Transverse colon (tissue), 4 donors: Measurements from ENCODE around the gene VPS26A. TPM values are rescaled to one million over a fixed set of nuclear protein-coding genes. Genes with fewer than 3 reads are reported as not detected.
A peak's percentile ranks its signal among the peaks of the same experiment; 100 is the strongest.

Source experiments
- DNase-seq: peaks from one replicate; pipeline ENCODE4 v3.0.0-alpha.2; 2019
- H3K27ac ChIP-seq, 4 donors: fragments of 200-600 bp; sonication (generic); 2 replicates each; pipeline ENCODE4 v1.5.1; 2016 to 2018; ENCODE audit warnings: inconsistent platforms in 4 of 4
- H3K27me3 ChIP-seq: fragments of 200-600 bp; sonication (generic); 2 replicates; pipeline ENCODE4 v1.5.1; 2017; ENCODE audit warnings: inconsistent platforms
- H3K36me3 ChIP-seq, 4 donors: fragments of 200-600 bp; sonication (generic); 2 replicates each; pipeline ENCODE4 v1.5.1; 2017 to 2019; ENCODE audit warnings: inconsistent platforms in 4 of 4
- H3K4me1 ChIP-seq, 4 donors: fragments of 200-600 bp; sonication (generic); 2 replicates each; pipeline ENCODE4 v1.5.1; 2017 to 2020; ENCODE audit warnings: inconsistent platforms in 4 of 4
- H3K4me3 ChIP-seq, 4 donors: fragments of 200-600 bp; sonication (generic); 1 replicate in 1 of 4; 2 replicates in 3 of 4; pipeline versions ENCODE4 v1.5.1 to v1.6.1; 2017 to 2019; ENCODE audit warnings: inconsistent platforms in 4 of 4
- H3K9me3 ChIP-seq, 2 donors: fragments of 200-600 bp; sonication (generic); 2 replicates each; pipeline ENCODE4 v1.5.1; 2017 to 2019; ENCODE audit warnings: inconsistent platforms in 2 of 2
- CTCF ChIP-seq, 5 experiments: fragments of 200-600 bp in 3 of 5; fragments of 450-650 bp in 2 of 5; sonication (generic) in 3 of 5; IDR thresholded peaks; 1 replicate in 2 of 5; 2 replicates in 3 of 5; pipeline ENCODE4 v1.5.1; 2016 to 2017; ENCODE audit warnings: antibody characterized with exemption in 5 of 5, inconsistent platforms in 3 of 5, mild to moderate bottlenecking in 2 of 5, moderate library complexity in 1 of 5
- EP300 ChIP-seq: sonication (generic); formaldehyde crosslinking; IDR thresholded peaks from one replicate; pipeline ENCODE4 v1.6.1; 2017; ENCODE audit warnings: antibody characterized with exemption, low read depth
- POLR2A ChIP-seq: fragments of 450-650 bp; IDR thresholded peaks from one replicate; pipeline ENCODE4 v1.6.1; 2016; ENCODE audit warnings: antibody characterized with exemption, mild to moderate bottlenecking, moderate library complexity
- POLR2AphosphoS5 ChIP-seq, 3 donors: sonication (generic); formaldehyde crosslinking; IDR thresholded peaks; one replicate each; pipeline ENCODE4 v1.6.1; 2016; ENCODE audit warnings: antibody characterized with exemption in 3 of 3
- WGBS, 2 donors: methylation state at CpG; one replicate each; pipeline ENCODE4 v1.1.5; 2018; ENCODE audit warnings: low coverage in 1 of 2; 5-methylcytosine and 5-hydroxymethylcytosine counted together
- in situ Hi-C, 4 donors: fragments of 200-750 bp; cut with MboI; loops; one replicate each; pipeline versions ENCODE4 v1.15.0 to v1.15.1; 2017; ENCODE audit warnings: low sequenced_read_pairs in 3 of 4, low pct_ligation_motif_present in 1 of 4, low pct_unique_long_range_greater_than_20kb in 1 of 4
- intact Hi-C: fragments of 100-400 bp; cut with DNase I; formaldehyde crosslinking; loops from one replicate; pipeline ENCODE4 v1.15.1; 2023; ENCODE audit warnings: low total_unique reads
- total RNA-seq, 4 donors: library from RNA; depleted of rRNA; stranded (reverse); fragments of >200 nt; gene quantifications; one replicate each; pipeline ENCODE4 v1.1.0, GENCODE V29; 2016

VPS26A gene
- total RNA-seq, 4 donors from 2014 or later: 5.4 to 38.7 (median 23.2) TPM

GRCh38 chr10:69216577-69217118 is 92.7 kb downstream of the VPS26A start:
- intact Hi-C loops (no loop called here), in situ Hi-C loops (no loop called here)
- 83 to 97% methylated on average over 10 to 11 of the region's 11 CpGs for WGBS, 2 donors
- Histone ChIP-seq H3K4me1 (peaks cover 0 to 4% (median under 1%) of the 10 kb centered on the region in 4 donors), H3K27me3 (no peaks in the 10 kb centered on the region), H3K36me3 (no peaks in the 10 kb centered on the region), H3K27ac (peak overlapping the region in 2 of 4 donors; percentile 32 to 65), H3K9me3 (no peaks in the 10 kb centered on the region), H3K4me3 (no peak overlapping the region)
- TF ChIP-seq POLR2AphosphoS5 (IDR thresholded peaks at IDR 0.05) (no peak), EP300 (no peak), POLR2A (no peak), CTCF (IDR thresholded peaks at IDR 0.05) (no peak)
- no peak for DNase-seq

GRCh38 chr10:69217119-69217754 is 93.3 kb downstream of the VPS26A start:
- 61 to 86% methylated on average over 1 to 4 of the region's 4 CpGs for WGBS, 2 donors
- TF ChIP-seq POLR2AphosphoS5 (IDR thresholded peaks at IDR 0.05): no peak
- no peak for TF ChIP-seq EP300
- TF ChIP-seq POLR2A: no peak
- no peak for TF ChIP-seq CTCF (IDR thresholded peaks at IDR 0.05)
- H3K9me3 ChIP-seq: no peaks in the 10 kb centered on the region
- intact Hi-C loops: no loop called here
- H3K4me3 ChIP-seq: no peak overlapping the region
- no peaks in the 10 kb centered on the region for H3K27me3 ChIP-seq
- in situ Hi-C loops: no loop called here
- peaks cover 5 to 10% (median 6%) of the 10 kb centered on the region in 4 donors for H3K4me1 ChIP-seq
- H3K36me3 ChIP-seq: no peaks in the 10 kb centered on the region
- peak overlapping the region in 3 of 4 donors; percentile 13 to 65 (median 32) for H3K27ac ChIP-seq
- DNase-seq: no peak

DNA sequence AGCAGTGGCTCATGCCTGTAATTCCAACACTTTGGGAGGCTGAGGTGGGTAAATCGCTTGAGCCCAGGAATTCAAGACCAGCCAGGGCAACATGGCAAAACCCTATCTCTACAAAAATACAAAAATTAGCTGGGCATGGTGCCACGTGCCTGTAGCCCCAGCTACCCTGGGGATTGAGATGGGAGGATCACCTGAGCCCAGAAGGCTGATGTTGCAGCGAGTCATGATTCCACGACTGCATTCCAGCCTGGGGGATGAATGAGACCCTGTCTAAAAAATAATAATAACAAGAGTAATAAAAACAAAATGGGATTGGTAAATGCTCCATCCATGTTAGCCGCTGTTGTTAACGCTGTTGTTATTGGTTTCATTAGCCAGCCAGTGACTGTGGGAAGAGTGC is 94.9 kb downstream of the VPS26A start:
- in situ Hi-C loops (no loop called here), intact Hi-C loops (no loop called here)
- Histone ChIP-seq H3K27me3 (no peaks in the 10 kb centered on the region), H3K4me1 (peaks cover 12 to 25% (median 17%) of the 10 kb centered on the region in 4 donors), H3K36me3 (no peaks in the 10 kb centered on the region), H3K27ac (no peak overlapping the region), H3K4me3 (no peak overlapping the region), H3K9me3 (no peaks in the 10 kb centered on the region)
- 92 to 100% methylated on average over 4 to 6 of the region's 6 CpGs for WGBS, 2 donors
- no peak for DNase-seq
- TF ChIP-seq CTCF (IDR thresholded peaks at IDR 0.05): no peak
- TF ChIP-seq POLR2AphosphoS5 (IDR thresholded peaks at IDR 0.05): no peak
- no peak for TF ChIP-seq EP300
- TF ChIP-seq POLR2A: no peak

DNA sequence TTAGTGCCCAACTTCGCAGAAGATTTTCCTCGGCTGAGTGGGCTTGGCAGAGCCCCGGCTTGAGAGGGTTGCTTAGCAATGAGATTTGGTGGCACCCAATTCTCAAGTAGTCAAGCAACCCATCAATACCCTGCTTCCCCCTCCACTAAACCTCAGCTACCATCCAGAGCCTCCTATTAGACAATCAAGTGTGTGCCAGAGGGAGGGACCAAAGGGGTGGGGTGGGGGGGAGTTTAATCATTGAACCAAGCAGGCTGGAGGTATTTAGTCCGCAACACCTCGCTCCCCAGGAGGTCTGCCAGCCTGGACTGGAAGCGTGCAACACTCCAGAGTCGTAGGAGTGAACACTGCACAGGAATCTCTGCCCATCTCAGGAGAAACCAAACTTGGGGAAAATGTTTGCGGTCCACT is 96.1 kb downstream of the VPS26A start, which contains the start of gene HKDC1:
Gene HKDC1 (plus strand): TSS at position 292 of the 411 bp plus-strand sequence. CDS start 104 bp downstream, at position 396.
- Histone ChIP-seq H3K9me3 (no peaks in the 10 kb centered on the region), H3K27me3 (no peaks in the 10 kb centered on the region), H3K4me3 (no peak within 1 kb of the TSS), H3K4me1 (peaks cover 16 to 37% (median 25%) of the 10 kb centered on the region in 4 donors), H3K36me3 (no peaks in the 10 kb centered on the region), H3K27ac (no peak within 1 kb of the TSS)
- 76 to 100% methylated on average over 1 to 8 of the region's 8 CpGs for WGBS, 2 donors
- in situ Hi-C loops: no loop called here
- TF ChIP-seq CTCF (IDR thresholded peaks at IDR 0.05) (no peak), POLR2A (no peak), EP300 (no peak), POLR2AphosphoS5 (IDR thresholded peaks at IDR 0.05) (no peak)
- no peak for DNase-seq
- intact Hi-C loops: no loop called here
